Kidney epithelial cell (primary cell): Measurements from ENCODE around the gene CFAP46. TPM values are rescaled to one million over a fixed set of nuclear protein-coding genes. Genes with fewer than 3 reads are reported as not detected.

Source experiments
- DNase-seq: peaks from one replicate; pipeline ENCODE4 v3.0.0-alpha.2; 2010; ENCODE audit warnings: low read depth
- H3K27me3 ChIP-seq: 2 replicates; pipeline ENCODE4 v1.6.0; 2011; ENCODE audit warnings: low read length; ENCODE audit not compliant: control insufficient read depth, insufficient read depth
- H3K36me3 ChIP-seq: 2 replicates; pipeline ENCODE4 v1.5.1; 2011; ENCODE audit warnings: low read length; ENCODE audit not compliant: control insufficient read depth, insufficient read depth
- H3K4me3 ChIP-seq: 2 replicates; pipeline ENCODE4 v1.5.1; 2011; ENCODE audit warnings: low read depth, mild to moderate bottlenecking, control low read depth, low read length
- total RNA-seq: library from RNA; depleted of rRNA; stranded (reverse); fragments of >200 nt; gene quantifications from 2 replicates; pipeline ENCODE4 v1.2.3, GENCODE V29; 2015
- TF ChIP-seq, protein P1 (sequence below): IDR thresholded peaks from 2 replicates; pipeline ENCODE4 v1.5.1; 2011; ENCODE audit warnings: mild to moderate bottlenecking, moderate library complexity, low read length, control low read depth, inconsistent platforms; ENCODE audit not compliant: insufficient read depth, poor library complexity, severe bottlenecking

Gene CFAP46
- total RNA-seq, 1 donor from 2014 or later: 5.1 TPM

DNA sequence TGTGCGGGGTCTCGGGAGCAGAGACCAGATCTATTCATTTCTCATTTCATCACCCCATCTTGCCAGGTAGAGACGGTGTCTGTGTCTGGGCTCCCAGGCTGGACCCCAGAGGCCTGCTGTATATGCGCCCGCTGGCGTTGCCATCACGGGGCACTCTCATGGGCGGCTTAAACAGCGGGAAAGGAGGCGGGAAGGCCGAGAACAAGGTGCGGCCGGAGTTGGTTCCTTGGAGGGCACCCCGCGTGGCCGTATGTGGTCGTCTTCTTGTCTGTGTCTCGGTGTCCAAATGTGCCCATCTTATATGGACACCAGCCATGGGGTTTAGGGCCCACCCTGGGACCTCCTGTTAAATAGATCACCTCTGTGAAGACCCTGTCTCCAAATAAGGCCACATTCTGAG lies 2.1 kb upstream of the CFAP46 start:
- no peaks in the 10 kb centered on the region for H3K36me3 ChIP-seq
- no peak overlapping the region for H3K4me3 ChIP-seq
- peaks cover 7% of the 10 kb centered on the region for H3K27me3 ChIP-seq
- no peak for DNase-seq
- TF ChIP-seq, protein P1, sequence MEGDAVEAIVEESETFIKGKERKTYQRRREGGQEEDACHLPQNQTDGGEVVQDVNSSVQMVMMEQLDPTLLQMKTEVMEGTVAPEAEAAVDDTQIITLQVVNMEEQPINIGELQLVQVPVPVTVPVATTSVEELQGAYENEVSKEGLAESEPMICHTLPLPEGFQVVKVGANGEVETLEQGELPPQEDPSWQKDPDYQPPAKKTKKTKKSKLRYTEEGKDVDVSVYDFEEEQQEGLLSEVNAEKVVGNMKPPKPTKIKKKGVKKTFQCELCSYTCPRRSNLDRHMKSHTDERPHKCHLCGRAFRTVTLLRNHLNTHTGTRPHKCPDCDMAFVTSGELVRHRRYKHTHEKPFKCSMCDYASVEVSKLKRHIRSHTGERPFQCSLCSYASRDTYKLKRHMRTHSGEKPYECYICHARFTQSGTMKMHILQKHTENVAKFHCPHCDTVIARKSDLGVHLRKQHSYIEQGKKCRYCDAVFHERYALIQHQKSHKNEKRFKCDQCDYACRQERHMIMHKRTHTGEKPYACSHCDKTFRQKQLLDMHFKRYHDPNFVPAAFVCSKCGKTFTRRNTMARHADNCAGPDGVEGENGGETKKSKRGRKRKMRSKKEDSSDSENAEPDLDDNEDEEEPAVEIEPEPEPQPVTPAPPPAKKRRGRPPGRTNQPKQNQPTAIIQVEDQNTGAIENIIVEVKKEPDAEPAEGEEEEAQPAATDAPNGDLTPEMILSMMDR: no peak

DNA sequence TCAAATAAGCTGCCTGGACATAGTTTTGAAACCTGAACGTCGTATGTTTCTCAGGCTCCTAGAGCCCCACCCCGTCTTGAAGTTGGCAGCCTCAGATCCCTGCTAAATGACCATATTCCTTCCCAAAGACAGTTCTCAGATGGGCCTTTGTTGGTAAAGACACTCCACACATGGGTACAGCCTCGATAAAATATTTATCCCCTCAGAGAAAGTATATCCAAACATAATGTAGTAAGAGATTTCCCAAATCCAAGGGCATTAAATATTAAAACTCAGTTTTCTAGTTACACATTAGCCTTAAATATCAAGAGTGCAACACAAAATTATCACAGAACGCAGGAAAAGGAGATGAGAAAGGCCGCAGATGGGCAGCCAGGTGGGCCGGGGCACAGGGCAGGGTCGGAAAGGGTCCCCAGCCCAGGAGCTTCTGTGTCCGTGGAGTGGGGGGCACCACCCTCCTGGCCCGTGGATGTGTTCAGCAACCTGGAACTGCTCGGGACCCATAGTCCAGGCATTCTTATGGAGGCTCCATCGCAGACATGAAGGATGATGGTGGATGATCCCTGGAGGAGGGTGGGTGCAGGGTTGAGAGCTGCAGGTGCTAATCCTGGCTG lies 1.5 kb upstream of the CFAP46 start:
- TF ChIP-seq, protein P1: no peak
- no peaks in the 10 kb centered on the region for H3K36me3 ChIP-seq
- H3K27me3 ChIP-seq: peaks cover 7% of the 10 kb centered on the region
- DNase-seq: no peak
- H3K4me3 ChIP-seq: no peak overlapping the region

DNA sequence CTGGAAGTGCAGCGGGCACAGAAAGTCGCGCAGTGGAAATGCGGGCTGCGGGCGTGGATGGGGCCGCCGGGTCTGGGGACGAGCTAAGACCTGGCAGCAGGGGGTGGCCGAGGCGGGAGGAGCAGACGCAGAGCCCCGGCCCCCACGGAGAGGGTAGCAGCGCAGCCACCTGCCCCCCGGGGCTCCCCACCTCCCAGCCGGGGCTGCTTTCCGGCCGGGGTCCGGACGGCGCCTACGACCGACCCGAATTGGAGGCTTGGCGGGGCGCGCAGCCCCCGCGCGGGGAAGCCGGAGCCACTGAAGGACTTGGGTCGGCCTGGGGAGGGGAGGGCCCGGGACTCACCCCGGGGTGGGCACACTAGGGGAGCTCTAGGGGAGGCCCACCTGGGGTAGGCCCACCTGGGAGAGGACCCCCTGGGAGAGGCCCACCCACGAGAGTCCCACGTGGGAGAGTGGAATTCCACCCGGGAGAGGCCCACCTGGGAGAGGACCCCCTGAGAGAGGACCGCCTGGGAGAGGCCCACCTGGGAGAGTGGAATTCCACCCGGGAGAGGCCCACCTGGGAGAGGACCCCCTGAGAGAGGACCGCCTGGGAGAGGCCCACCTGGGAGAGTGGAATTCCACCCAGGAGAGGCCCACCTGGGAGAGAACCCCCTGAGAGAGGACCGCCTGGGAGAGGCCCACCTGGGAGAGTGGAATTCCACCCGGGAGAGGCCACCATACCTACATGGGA lies 854 bp upstream of the CFAP46 start:
- Histone ChIP-seq H3K27me3 (peaks cover 5% of the 10 kb centered on the region), H3K36me3 (no peaks in the 10 kb centered on the region), H3K4me3 (peak overlapping the region; percentile 57)
- TF ChIP-seq, protein P1: no peak
- DNase-seq: no peak

DNA sequence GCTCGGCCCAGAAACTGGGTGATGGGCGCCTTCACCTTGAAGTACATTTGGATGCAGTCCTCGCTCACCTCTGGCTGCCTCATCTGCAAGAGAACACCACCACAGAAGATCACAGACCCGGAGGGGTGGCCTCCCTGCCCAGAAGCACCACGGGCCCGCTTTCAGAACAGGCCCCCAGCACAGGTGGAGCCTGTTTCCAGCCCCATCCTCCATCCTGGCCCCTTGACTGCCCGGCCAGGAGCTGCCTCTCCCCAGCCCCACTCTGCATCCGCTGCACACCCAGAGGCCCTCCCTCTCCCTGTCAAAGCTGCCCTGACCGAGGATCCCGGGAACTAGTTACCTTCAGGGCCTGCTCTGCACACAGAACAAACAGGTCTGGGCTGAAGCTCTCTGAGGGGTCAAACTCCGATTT lies 724 bp downstream of the CFAP46 start:
- TF ChIP-seq, protein P1: no peak
- DNase-seq: no peak
- Histone ChIP-seq H3K36me3 (no peaks in the 10 kb centered on the region), H3K27me3 (peaks cover 5% of the 10 kb centered on the region), H3K4me3 (peak overlapping the region; percentile 57)

DNA sequence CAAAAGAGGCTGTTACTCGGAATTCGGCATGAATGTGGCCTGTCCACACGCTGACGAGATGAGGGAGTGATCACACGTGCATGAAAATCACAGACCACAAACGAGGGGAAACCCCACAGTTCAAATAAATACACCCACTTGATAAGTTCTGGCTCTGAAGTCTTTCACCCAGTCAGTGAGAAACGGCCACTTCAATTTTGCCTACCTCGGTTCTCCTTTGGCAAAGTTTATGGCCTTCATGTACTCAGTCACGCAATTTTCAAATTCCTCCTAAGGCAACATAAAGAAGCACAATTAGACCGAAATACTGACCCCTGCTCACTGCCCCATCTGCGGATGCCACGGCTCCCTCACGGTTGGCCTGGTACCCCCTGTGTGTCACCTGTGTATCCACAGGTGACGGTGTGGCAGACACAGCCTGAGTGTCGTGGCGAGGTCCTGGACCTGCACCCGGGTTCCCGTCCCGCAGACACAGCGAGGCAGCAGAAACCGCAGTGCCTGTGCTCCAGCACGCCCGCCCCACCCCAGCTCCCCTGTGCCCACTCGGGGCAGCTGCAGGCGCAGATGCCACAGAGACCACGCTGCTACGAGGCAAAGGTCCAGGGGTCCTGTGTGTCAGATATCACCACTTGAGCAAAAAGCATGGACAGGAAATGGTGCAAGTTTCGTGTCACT lies 1.4 kb downstream of the CFAP46 start:
- no peaks in the 10 kb centered on the region for H3K36me3 ChIP-seq
- peaks cover 5% of the 10 kb centered on the region for H3K27me3 ChIP-seq
- TF ChIP-seq, protein P1: no peak
- no peak overlapping the region for H3K4me3 ChIP-seq
- DNase-seq: no peak
